AML-193 (cell line): Measurements from ENCODE around the gene DNAAF8.
"Not testable (repeated sequence)": the region's sequence is repeated elsewhere in the genome, so short reads cannot be mapped to it uniquely, and the experiment has no call there.

Source experiments
- DNase-seq, 2 experiments: peaks; one replicate each; lab custom pipeline; 2025; lab: John Stamatoyannopoulos, UW

DNAAF8 gene

DNA sequence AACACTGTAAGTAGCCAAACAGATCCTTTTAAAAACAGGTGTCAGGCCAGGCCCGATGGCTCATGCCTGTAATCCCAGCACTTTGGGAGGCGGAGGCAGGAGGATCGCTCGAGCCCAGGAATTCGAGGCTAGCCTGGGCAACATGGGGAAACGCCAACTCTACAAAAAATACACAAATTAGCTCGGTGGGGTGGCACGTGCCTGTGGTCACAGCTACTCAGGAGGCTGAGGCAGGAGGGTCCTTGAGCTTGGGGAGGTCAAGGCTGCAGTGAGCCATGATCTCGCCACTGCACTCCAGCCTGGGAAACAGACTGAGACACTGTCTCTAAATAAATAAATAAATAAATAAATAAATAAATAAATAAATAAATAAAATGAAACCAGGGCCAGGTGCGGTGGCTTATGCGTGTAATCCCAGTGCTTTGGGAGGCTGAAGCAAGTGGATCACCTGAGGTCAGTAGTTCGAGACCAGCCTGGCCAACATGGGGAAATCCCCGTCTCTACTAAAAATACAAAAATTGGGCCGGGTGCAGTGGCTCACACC lies 50.2 kb downstream of the DNAAF8 start:
- DNase-seq: not testable (repeated sequence)

DNA sequence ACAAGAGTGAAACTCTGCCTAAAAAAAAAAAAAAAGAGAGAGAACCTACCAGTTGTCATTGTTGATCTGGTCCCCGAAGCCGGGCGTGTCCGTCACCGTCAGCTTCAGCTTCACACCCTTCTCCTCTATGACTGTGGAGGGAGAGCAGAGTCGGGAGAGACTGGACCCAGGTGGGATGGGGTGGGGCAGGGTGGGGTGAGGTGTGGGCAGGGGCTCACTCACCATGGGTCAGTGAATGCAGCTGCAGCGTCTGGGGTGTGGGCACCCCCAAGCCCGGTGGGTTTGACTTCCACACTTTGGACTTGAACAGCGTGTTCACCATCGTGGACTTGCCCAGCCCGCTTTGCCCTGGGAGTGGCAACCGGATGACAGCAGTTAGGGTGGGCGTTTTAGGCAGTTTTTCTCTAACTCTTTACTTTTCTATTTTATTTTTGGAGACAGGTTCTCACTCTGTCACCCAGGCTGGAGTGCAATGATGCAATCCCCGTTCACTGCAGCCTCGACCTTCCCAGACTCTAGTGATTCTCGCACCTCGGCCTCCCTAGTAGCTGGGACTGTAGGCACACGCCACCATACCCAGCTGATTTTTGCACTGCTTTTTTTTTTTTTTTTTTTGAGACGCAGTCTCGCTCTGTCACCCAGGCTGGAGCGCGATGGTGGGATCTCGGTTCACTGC lies 51.6 kb downstream of the DNAAF8 start:
- no peak for DNase-seq

DNA sequence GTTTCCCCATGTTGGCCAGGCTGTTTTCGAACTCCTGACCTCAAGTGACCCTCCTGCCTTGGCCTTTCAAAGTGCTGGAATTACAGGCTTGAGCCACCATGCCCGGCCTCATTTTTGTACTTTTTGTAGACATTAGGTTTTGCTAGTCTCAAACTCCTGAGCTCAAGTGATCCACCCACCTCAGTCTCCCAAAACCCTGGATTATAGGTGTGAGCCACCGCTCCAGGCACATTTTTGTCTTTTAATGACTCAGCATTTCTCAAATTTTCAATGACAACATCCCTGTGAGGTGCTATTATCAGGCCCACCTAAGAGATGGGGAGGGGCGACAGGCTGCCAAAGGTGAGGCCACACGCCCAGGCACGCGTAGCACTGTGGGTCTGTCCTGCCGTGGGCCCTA lies 52.7 kb downstream of the DNAAF8 start:
- DNase-seq: no peak

DNA sequence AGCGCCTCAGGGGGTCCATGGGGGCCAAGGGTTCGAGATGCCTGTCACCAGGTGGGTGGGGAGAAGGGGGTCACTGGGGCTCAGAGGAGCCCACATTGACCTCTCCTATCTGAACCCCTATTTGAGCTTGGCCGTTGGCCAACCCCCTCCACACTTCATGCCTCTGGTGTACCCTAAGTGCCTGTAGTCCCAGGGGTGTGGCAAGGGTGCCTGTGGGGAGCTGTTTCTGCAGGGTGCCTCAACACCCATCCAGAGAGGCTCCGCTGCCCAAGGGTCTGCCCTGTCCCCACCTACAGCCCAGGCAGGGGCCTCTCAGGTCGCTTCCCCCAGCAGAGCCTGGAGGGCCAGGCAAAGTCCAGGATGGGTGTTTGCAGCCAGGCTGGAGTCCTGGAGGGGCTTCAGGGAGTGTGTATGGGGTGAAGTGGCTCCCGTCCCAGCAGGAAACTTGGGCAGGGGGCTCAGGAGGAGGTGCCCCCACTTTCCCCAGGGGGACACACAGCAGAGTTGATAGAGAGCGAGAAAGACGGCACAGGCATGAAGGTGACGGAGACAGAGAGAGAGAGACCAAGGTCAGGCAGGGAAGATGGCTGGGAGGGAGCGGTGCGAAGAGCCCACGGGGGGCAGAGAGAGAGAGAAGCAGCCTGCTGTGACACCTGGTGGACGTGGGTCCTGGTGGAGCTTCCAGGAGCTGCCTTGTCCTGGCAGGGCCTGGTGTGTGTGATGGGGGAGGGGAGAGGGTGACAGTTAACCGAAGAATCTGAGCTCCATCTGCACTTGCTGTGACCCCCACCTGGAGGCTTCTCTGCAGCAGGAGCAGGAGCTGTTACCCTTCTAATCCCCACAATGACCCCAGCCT lies 53.5 kb downstream of the DNAAF8 start, which contains the start of gene SEPTIN12:
Gene SEPTIN12 (minus strand): TSS at position 719 of the 856 bp plus-strand sequence. CDS start 700 bp downstream, at position 19.
- no peak for DNase-seq

DNA sequence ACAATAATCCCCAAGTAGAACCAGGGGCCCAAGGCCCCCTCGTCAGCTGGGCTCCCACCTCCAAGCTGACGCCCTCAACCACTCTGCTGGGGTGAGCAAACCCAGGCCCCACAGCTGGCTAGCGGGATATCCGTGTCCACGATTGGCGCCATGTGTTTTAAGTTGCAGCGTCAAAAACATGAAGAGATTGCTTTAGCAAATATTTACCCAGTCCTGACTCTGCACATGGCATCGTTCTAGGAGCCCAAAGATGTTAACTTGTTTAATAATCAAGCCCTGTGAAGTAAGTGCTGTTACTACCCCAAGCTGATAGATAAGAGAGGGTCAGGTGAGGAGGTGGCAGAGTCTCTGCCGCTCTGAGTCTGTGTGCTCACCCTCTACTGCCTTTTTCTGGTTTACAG lies 54.2 kb downstream of the DNAAF8 start:
- DNase-seq: no peak

DNA sequence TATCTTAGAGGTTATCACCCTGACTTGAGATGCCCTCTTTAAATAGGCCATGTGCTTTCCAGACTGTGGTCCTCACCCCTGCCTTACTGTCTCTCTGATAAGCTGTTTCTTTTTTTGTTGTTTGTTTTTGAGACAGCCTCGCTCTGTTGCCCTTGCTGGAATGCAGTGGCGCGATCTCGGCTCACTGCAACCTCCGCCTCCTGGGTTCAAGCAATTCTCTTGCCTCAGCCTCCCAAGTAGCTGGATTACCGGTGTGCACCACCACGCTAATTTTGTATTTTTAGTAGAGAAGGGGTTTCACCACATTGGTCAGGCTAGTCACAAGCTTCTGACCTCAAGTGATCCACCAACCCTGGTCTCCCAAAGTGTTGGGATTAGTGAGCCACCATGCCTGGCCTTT lies 54.6 kb downstream of the DNAAF8 start:
- no peak for DNase-seq

DNA sequence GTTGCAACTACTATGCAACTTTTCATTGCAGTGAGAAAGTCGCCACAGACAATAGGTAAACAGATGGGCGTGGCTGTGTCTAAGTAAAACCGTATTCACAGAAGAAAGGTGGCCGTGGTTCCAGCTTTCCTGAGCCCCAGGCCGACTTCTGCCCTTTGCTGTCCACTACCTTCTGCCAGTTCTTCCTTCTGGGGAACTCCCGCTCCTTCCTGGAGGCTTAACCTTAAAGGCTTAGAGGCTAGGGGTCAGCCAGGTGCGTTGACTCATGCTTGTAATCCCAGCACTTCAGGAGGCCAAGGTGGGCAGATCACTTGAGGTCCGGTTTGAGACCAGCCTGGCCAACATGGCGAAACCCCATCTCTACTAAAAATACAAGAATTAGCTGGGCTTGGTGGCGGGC lies 55.9 kb downstream of the DNAAF8 start:
- DNase-seq: no peak

DNA sequence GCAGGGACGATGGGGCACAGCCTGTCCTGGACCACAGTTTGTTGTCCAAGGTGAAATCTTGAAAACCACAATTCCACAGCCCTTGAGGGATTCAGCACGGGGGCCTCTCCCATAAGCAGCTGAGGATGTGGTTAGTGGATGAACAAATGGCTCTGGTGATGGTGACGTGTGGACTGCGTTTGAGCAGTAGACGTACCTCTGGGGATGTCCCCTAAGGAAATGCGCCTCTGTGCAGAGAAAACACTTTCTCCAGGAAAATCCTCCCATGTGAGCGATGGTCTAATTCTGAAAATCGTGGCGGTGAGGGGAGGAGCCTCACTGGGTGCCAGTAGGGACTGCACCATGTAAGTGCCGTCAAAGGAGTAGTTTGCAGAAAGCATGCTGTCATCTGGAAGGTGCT lies 56.5 kb downstream of the DNAAF8 start:
- DNase-seq: no peak

DNA sequence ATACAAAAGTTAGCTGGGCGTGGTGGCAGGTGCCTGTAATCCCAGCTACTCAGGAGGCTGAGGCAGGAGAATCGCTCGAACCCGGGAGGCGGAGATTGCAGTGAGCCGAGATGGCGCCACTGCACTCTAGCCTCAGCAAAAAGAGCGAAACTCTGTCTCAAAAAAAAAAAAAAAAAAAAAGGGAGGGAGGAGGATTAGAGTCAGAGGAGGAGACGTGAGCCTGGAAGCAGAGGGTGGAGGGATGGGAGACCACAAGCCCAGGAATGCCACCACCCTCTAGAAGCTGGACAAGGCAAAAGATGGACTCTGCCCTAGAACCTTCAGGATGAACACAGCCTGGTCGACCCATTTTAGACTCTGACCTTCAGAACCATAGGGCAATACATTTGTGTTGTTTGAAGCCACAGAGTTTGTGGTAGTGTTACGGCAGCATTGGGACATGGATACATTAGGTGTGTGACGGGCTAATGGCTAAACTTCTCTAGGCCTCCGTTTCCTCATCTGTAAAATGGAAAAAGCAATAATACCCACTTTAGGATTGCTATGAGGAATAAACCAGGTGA lies 58.7 kb downstream of the DNAAF8 start:
- DNase-seq: no peak

DNA sequence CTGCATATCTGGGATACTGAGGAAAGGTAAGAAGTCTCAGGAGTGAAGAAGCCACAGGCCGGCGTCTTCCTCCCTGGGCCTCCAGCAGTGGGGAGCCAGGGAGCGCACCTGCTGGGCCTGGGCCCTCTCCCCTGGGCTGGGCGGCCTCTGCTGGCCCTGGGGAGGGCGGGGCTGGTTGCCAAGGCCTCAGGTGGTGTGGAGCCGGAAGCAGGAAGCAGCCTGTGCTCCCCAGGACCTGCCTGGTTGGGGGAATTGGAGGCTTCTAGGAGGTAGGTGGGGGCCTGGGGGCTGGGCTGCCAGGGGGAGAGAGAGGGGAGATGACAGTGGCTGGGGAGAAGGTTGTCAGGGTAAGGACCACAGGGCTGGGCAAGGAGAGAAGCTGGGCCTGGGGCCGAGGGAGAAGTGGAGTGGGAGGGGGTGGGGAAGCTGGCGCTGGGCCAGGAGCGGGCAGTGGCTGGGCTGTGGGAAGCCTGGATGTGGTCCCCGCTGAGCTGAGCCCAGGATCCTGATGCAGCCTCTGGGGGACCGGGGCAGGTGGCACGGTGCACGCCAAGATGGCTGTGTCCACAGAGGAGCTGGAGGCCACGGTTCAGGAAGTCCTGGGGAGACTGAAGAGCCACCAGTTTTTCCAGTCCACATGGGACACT lies 61.0 kb downstream of the DNAAF8 start, which contains the start of gene SMIM22:
Gene SMIM22 (plus strand): TSS at position 189 of the 647 bp plus-strand sequence. CDS start 366 bp downstream, at position 555.
- no peak for DNase-seq

DNA sequence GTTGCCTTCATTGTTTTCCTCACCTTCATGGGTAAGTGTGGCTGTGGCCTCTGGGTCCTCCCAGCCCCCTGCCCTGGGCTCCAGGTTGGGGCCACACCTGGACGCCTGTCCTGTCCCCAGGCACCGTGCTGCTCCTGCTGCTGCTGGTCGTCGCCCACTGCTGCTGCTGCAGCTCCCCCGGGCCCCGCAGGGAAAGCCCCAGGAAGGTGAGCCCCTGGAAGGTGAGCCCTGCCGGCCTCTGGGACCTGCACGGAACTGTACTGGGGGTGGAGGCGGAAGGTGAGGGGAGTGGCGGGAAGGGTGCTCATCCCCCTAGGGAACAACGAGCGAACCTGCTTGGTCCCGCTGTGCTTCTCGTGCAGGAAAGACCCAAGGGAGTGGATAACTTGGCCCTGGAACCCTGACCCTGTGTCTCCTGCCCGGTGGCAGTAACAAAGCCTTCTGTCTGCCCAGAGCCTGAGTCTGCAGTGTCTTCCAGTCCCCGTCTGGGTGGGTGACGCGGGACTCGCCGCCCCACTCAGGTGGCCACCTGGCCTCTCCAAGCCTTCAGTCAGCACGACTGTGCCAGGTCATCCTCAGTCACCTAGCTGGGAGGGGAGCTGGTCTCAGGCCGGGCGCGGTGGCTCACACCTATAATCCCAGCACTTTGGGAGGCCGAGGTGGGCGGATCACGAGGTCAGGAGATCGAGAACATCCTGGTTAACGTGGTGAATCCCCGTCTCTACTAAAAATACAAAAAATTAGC lies 61.7 kb downstream of the DNAAF8 start:
- DNase-seq: no peak

DNA sequence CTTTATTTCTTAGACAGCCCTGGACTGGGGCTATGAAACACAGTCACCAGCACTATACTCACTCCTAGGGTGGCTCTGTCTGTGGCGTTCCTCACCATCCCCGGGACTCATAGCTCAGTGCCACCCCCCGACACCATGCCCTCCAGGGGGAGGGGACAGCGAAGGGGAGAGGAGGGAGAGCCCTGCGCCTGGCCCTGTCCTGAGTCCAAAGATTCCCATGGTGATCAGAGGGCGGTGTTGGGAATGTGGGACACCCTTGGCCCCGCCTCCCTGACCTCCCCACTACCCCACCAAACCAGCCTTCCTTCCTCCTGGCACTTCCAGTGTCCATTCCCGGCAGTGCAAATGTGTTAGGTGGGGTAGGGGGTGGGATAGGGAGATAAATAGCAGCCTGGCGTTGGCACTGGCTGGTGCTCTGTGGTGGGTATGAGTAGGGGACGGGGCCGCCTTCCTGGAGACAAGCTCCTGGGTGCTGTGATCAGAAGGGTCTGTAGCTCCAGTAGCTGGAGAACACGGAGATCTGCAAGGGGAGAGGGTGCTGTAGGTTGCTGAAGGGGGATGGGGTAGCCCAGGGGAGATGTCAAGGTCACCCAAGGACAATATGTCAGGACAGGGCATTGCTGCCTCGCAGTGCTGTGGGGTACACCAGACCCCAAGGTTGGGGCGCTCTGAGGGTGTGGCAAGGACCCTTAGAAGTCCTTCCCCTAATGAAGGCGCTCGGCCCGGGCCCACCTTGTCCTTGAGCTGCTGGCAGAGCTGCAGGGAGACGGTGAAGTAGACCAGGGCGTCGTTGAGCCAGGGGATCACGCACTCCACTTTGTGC lies 62.9 kb downstream of the DNAAF8 start:
- no peak for DNase-seq

DNA sequence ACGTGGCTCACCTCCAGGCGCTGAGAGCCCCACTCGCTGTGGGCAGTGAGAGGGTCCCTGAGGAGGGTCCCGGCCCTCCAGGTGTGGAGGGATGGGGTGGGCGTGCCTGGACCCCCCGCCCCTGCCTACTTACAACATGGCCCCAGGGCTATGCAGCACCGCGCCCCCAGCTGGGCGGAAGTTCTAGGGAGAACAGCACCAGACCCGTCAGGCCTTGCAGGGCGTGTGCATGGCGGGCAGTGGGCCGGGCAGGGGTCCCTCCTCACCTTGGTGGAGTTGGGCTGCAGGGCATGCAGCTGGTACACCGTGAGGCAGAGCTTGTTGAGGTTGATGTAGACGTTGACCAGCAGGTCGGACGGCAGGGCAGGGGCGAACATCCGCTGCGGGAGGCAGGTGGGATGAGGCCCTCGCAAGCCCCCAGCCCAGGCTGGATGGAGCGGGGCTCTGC lies 63.5 kb downstream of the DNAAF8 start:
- no peak for DNase-seq

DNA sequence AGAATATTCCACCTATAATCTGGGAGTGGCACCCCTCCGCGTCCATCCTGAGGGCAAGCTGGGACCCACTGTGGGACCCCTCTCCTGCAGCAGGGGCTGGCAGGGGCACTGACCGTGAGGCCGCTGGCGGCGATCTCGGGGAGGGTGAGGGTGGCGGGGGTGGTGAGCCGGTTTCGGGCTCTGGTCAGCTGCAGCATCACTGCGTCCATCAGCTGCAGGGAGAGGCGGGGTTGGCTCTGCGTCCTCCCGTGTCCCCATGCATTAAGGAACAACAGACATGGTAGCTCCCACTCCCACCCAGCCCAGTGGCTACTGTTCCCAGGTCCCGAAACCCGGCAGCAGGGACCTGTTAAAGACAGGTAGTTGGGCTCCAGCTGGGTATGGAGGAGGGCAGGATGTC lies 64.1 kb downstream of the DNAAF8 start:
- DNase-seq: no peak
